HEK293T (cell line): ENCODE data around the gene C1RL.
A peak's percentile ranks its signal among the peaks of the same experiment; 100 is the strongest.

Source experiments
- CTCF ChIA-PET: fragments of 350-600 bp; formaldehyde crosslinking; extraction: SDS; loops from one replicate; lab custom pipeline; 2021; ENCODE audit warnings: antibody characterized with exemption, inconsistent platforms; lab: Yijun Ruan, JAX
- POLR2A ChIA-PET: fragments of 350-600 bp; formaldehyde crosslinking; extraction: SDS; loops from one replicate; lab custom pipeline; 2020; ENCODE audit warnings: antibody characterized with exemption, inconsistent platforms; lab: Yijun Ruan, JAX
- DNase-seq: peaks from one replicate; pipeline ENCODE4 v3.0.0; 2012; ENCODE audit warnings: mixed read lengths; ENCODE audit errors: extremely low spot score
- ARNT ChIP-seq: fragments of 450-650 bp; IDR thresholded peaks from 2 replicates; pipeline ENCODE4 v1.6.1; 2017; ENCODE audit warnings: mild to moderate bottlenecking
- BHLHE40 ChIP-seq: fragments of 450-650 bp; IDR thresholded peaks from 2 replicates; pipeline ENCODE4 v1.6.1; 2016; ENCODE audit warnings: mild to moderate bottlenecking, moderate library complexity, borderline replicate concordance
- CTBP1 ChIP-seq: fragments of 450-650 bp; IDR thresholded peaks from 2 replicates; pipeline ENCODE4 v1.6.1; 2016; ENCODE audit warnings: borderline replicate concordance
- ELF4 ChIP-seq: fragments of 450-650 bp; IDR thresholded peaks from 2 replicates; pipeline ENCODE4 v1.6.1; 2017; ENCODE audit warnings: antibody characterized with exemption
- FOXA1 ChIP-seq: fragments of 450-650 bp; IDR thresholded peaks from 2 replicates; pipeline ENCODE4 v1.6.1; 2016; ENCODE audit warnings: mild to moderate bottlenecking
- FOXK2 ChIP-seq: fragments of 450-650 bp; IDR thresholded peaks from 2 replicates; pipeline ENCODE4 v1.6.1; 2016; ENCODE audit warnings: mild to moderate bottlenecking
- FOXM1 ChIP-seq: fragments of 450-650 bp; IDR thresholded peaks from 2 replicates; pipeline ENCODE4 v1.6.1; 2017; ENCODE audit warnings: mild to moderate bottlenecking, borderline replicate concordance
- HDGF ChIP-seq: fragments of 450-650 bp; IDR thresholded peaks from 2 replicates; pipeline ENCODE4 v1.6.1; 2017; ENCODE audit warnings: antibody characterized with exemption, borderline replicate concordance
- L3MBTL2 ChIP-seq: fragments of 450-650 bp; conservative IDR thresholded peaks from 2 replicates; pipeline ENCODE4 v1.6.1; 2016; ENCODE audit warnings: mild to moderate bottlenecking
- LEF1 ChIP-seq: fragments of 450-650 bp; IDR thresholded peaks from 2 replicates; pipeline ENCODE4 v1.6.1; 2017; ENCODE audit warnings: mild to moderate bottlenecking, borderline replicate concordance
- NFRKB ChIP-seq: fragments of 450-650 bp; IDR thresholded peaks from 2 replicates; pipeline ENCODE4 v1.6.1; 2016; ENCODE audit warnings: mild to moderate bottlenecking, moderate library complexity
- PKNOX1 ChIP-seq: fragments of 450-650 bp; IDR thresholded peaks from 2 replicates; pipeline ENCODE4 v1.6.1; 2016
- SP1 ChIP-seq: fragments of 450-650 bp; IDR thresholded peaks from 2 replicates; pipeline ENCODE4 v1.6.1; 2017
- SUZ12 ChIP-seq: fragments of 450-650 bp; IDR thresholded peaks from 2 replicates; pipeline ENCODE4 v1.6.1; 2016; ENCODE audit warnings: mild to moderate bottlenecking
- TARDBP ChIP-seq: fragments of 450-650 bp; IDR thresholded peaks from 2 replicates; pipeline ENCODE4 v1.6.1; 2016
- ZNF384 ChIP-seq: fragments of 450-650 bp; IDR thresholded peaks from 2 replicates; pipeline ENCODE4 v1.6.1; 2016

C1RL gene

GRCh38 chr12:7114851-7115250, 5.8 kb upstream of the C1RL start:
- POLR2A ChIA-PET, result interaction anchor here (1.2 to 4.5 kb wide), 2 partner anchors 171 kb away, joined by 4 to 46 read pairs; partner anchors contain the start of genes C12orf57 and RNU7-1
- TF ChIP-seq TARDBP (no peak), ELF4 (no peak), ZNF384 (no peak), FOXA1 (no peak), FOXK2 (no peak), PKNOX1 (no peak), CTBP1 (no peak), HDGF (no peak), SUZ12 (no peak), SP1 (no peak), L3MBTL2 (no peak)
- no peak for DNase-seq
- CTCF ChIA-PET, result interaction anchor here (2.2 kb wide), 1 partner anchor 170 kb away, joined by 10 read pairs; the partner anchor contains the start of genes C12orf57 and RNU7-1

GRCh38 chr12:7114008-7114407, 5.0 kb upstream of the C1RL start:
- TF ChIP-seq ARNT (no peak), NFRKB (no peak), FOXA1 (no peak), CTBP1 (no peak), FOXM1 (no peak), HDGF (no peak), L3MBTL2 (no peak), PKNOX1 (no peak), LEF1 (no peak), TARDBP (no peak), SP1 (no peak), BHLHE40 (no peak), ELF4 (no peak), FOXK2 (no peak), SUZ12 (no peak)
- no peak for DNase-seq
- POLR2A ChIA-PET, result interaction anchor here (1.1 to 4.5 kb wide), 3 partner anchors 170 to 242 kb away, joined by 5 to 46 read pairs (median 5); partner anchors contain the start of genes C12orf57, RNU7-1 and SPSB2
- CTCF ChIA-PET, result interaction anchor here (0.7 to 2.2 kb wide), 7 partner anchors 10 to 245 kb away, joined by 3 to 10 read pairs (median 5); partner anchors contain the start of genes C12orf57, RNU7-1 and SPSB2

- DNase-seq, result peak; percentile 67
- no peak for TF ChIP-seq PKNOX1
- TF ChIP-seq ZNF384, result no peak
- no peak for TF ChIP-seq ELF4
- no peak for TF ChIP-seq NFRKB
- no peak for TF ChIP-seq FOXK2
- TF ChIP-seq FOXA1, result no peak
- no peak for TF ChIP-seq HDGF
- TF ChIP-seq BHLHE40, result no peak
- ChIA-PET CTCF (interaction anchor here (0.7 to 2.2 kb wide), 10 partner anchors 10 to 244 kb away, joined by 3 to 10 read pairs (median 5); partner anchors contain the start of genes C12orf57, C1S, RNU7-1 and SPSB2), POLR2A (interaction anchor here (0.7 to 4.5 kb wide), 5 partner anchors 16 to 241 kb away, joined by 3 to 46 read pairs (median 5); partner anchors contain the start of genes C12orf57, CLSTN3, RNU7-1 and SPSB2)
Measured at GRCh38 chr12:7113389-7113871, 4.4 kb upstream of the C1RL start.

DNA sequence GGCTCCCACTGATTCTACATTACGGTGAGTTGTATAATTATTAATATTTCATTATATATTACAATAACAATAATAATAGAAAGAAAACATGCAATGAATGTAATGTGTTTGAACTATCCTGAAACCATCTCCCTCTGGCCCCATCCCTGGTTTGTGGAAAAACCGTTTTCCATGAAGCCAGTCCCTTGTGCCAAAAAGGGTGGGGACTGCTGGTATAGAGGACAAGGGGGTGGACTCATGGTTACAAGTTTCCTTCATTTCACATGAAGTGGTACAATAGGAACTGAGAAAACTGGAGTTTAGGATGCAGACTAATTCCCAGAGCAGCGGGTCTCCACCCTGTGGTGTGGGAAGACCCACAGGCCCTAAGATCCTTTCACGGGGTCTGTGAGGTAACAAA, 3.0 kb upstream of the C1RL start:
- no peak for DNase-seq
- POLR2A ChIA-PET, result interaction anchor here (1.7 to 4.5 kb wide), 2 partner anchors 168 to 240 kb away, joined by 5 to 46 read pairs; partner anchors contain the start of genes C12orf57, RNU7-1 and SPSB2
- no peak for TF ChIP-seq HDGF
- no peak for TF ChIP-seq LEF1
- TF ChIP-seq ELF4, result no peak
- TF ChIP-seq SP1, result no peak
- no peak for TF ChIP-seq CTBP1
- TF ChIP-seq TARDBP, result no peak
- no peak for TF ChIP-seq ZNF384
- TF ChIP-seq PKNOX1, result no peak
- no peak for TF ChIP-seq BHLHE40
- TF ChIP-seq NFRKB, result no peak
- no peak for TF ChIP-seq FOXA1
- no peak for TF ChIP-seq ARNT
- CTCF ChIA-PET, result interaction anchor here (0.6 to 2.1 kb wide), 7 partner anchors 9 to 187 kb away, joined by 3 to 7 read pairs (median 3); partner anchors contain the start of gene C1S

- TF ChIP-seq ZNF384 (no peak), ARNT (no peak), HDGF (no peak), SP1 (no peak), PKNOX1 (no peak), L3MBTL2 (no peak), TARDBP (no peak), FOXM1 (no peak), SUZ12 (no peak), CTBP1 (no peak), BHLHE40 (no peak), LEF1 (no peak), FOXK2 (no peak), NFRKB (no peak), FOXA1 (no peak), ELF4 (no peak)
- no peak for DNase-seq
- ChIA-PET CTCF (interaction anchor here (2.1 kb wide), 1 partner anchor 149 kb away, joined by 7 read pairs; no protein-coding TSS in a partner anchor), POLR2A (interaction anchor here (4.5 kb wide), 1 partner anchor 167 kb away, joined by 46 read pairs; the partner anchor contains the start of genes C12orf57 and RNU7-1)
Measured at GRCh38 chr12:7110661-7111060, 1.6 kb upstream of the C1RL start.
